GM23338 (cell line): Measurements from ENCODE around the gene VPS13A.

ENCODE experiments used
- CREB1 ChIP-seq: fragments of 250-450 bp; sonication (Bioruptor Pico); IDR thresholded peaks from 2 replicates; pipeline ENCODE4 v1.5.0; 2020; ENCODE audit warnings: low read depth, mild to moderate bottlenecking, moderate library complexity
- CTCF ChIP-seq, 2 experiments: fragments of 200-600 bp in 1 of 2; sonication (generic) in 1 of 2; conservative IDR thresholded peaks; 2 replicates each; pipeline versions ENCODE4 v1.5.1 to v1.6.1; 2016 to 2017; ENCODE audit warnings: antibody characterized with exemption in 2 of 2, low read depth in 2 of 2, mild to moderate bottlenecking in 2 of 2, moderate library complexity in 1 of 2
- EZH2 ChIP-seq: fragments of 200-600 bp; sonication (generic); IDR thresholded peaks from one replicate; pipeline ENCODE4 v1.8.0; 2017; ENCODE audit warnings: antibody characterized with exemption, mild to moderate bottlenecking, low read depth; ENCODE audit not compliant: unreplicated experiment

- TF ChIP-seq CREB1 (CRISPR knock-in tag) (no peak), EZH2 (no peak), CTCF (conservative IDR thresholded peaks at IDR 0.05; ENCODE audit: low read depth in 2 of 2) (no peak)
These were observed 243.3 kb downstream of the VPS13A start for GRCh38 chr9:77420641-77421040.
